Hematopoietic multipotent progenitor cell treated with erythropoietin and hydrocortisone succinate and interleukin-3 and kit ligand, for 8 days (in vitro differentiated cells): ENCODE results near the gene EVC2.

Source experiments
- DNase-seq: peaks from one replicate; pipeline ENCODE4 v3.0.0-alpha.2; 2015

Gene EVC2

GRCh38 chr4:5708449-5709206 lies at the start of gene EVC2:
EVC2 (minus strand) TSS chr4:5708559; CDS start chr4:5708513, 46 bp downstream.
- no peak for DNase-seq

- DNase-seq: no peak
These were observed 49.6 kb upstream of the EVC2 start for GRCh38 chr4:5757954-5758353.

- DNase-seq: no peak
These were observed 49.2 kb upstream of the EVC2 start for GRCh38 chr4:5757536-5757935.

GRCh38 chr4:5757091-5757490 lies 48.7 kb upstream of the EVC2 start:
- no peak for DNase-seq

- no peak for DNase-seq
These were observed 47.9 kb upstream of the EVC2 start for GRCh38 chr4:5756271-5756670.

- DNase-seq: no peak
These were observed 47.3 kb upstream of the EVC2 start for GRCh38 chr4:5755679-5756078.

- DNase-seq: no peak
These were observed 46.8 kb upstream of the EVC2 start for GRCh38 chr4:5755161-5755560.

- DNase-seq: no peak
These were observed 46.1 kb upstream of the EVC2 start for GRCh38 chr4:5754529-5754881.

GRCh38 chr4:5753766-5754528 lies 45.6 kb upstream of the EVC2 start:
- DNase-seq: no peak

- DNase-seq: no peak
These were observed 45.0 kb upstream of the EVC2 start for GRCh38 chr4:5753366-5753765.

- DNase-seq: no peak
These were observed 44.2 kb upstream of the EVC2 start for GRCh38 chr4:5752376-5753184.

- DNase-seq: no peak
These were observed 43.5 kb upstream of the EVC2 start for GRCh38 chr4:5751666-5752375.

- no peak for DNase-seq
These were observed 42.7 kb upstream of the EVC2 start for GRCh38 chr4:5750946-5751665.

- DNase-seq: peak; percentile 4
These were observed 41.9 kb upstream of the EVC2 start for GRCh38 chr4:5750052-5750945.

GRCh38 chr4:5749568-5749967 lies 41.2 kb upstream of the EVC2 start:
- no peak for DNase-seq

- no peak for DNase-seq
These were observed 39.5 kb upstream of the EVC2 start for GRCh38 chr4:5747738-5748375.

- DNase-seq: no peak
These were observed 38.7 kb upstream of the EVC2 start for GRCh38 chr4:5746829-5747737.

GRCh38 chr4:5746250-5746649 lies 37.9 kb upstream of the EVC2 start:
- no peak for DNase-seq

GRCh38 chr4:5742968-5743367 lies 34.6 kb upstream of the EVC2 start:
- DNase-seq: no peak

GRCh38 chr4:5742388-5742787 lies 34.0 kb upstream of the EVC2 start:
- no peak for DNase-seq
